K562 (cell line): ENCODE results near the gene ANGPTL3.

Source experiments
- NCOA4 ChIP-seq: fragments of 450-650 bp; IDR thresholded peaks from 2 replicates; pipeline ENCODE4 v1.6.1; 2018; ENCODE audit warnings: mild to moderate bottlenecking; ENCODE audit not compliant: partially characterized antibody
- POLR2AphosphoS5 ChIP-seq: IDR thresholded peaks from 2 replicates; pipeline ENCODE4 v1.6.1; 2011; ENCODE audit warnings: mild to moderate bottlenecking, low read depth, low read length, moderate library complexity; ENCODE audit not compliant: control insufficient read depth, insufficient read depth
- USF1 ChIP-seq: sonication (generic); formaldehyde crosslinking; IDR thresholded peaks from 2 replicates; pipeline ENCODE4 v1.9.0; 2022; ENCODE audit warnings: mild to moderate bottlenecking, missing genetic modification reagents
- ZNF274 ChIP-seq: IDR thresholded peaks from 2 replicates; pipeline ENCODE4 v1.6.1; 2011; ENCODE audit warnings: low read depth, mild to moderate bottlenecking, low read length, moderate library complexity, borderline replicate concordance
- TF ChIP-seq, protein P1 (sequence below): fragments of 150-350 bp; IDR thresholded peaks from 2 replicates; pipeline ENCODE4 v1.6.1; 2014; ENCODE audit warnings: low read depth, mild to moderate bottlenecking, low read length, borderline replicate concordance

DNA sequence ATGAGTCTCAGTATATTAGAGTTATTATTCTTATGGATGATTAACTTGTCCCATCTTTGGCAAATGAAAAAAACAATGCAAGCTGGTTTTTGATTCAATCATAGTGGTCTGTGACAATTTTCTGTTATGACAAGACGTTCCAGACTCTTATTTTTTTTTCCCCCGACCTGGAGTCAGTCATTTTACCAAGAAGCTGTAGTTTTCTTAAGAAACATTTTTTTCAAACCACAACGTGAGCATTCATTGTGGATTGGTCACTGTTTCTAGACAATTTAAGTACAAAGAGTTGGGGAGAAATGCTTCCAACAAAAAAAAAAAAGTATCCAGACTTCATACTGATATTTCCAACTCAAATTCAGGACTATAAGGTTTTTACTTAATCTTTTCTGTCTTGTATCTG is 8.0 kb upstream of the ANGPTL3 start:
- no peak for TF ChIP-seq NCOA4
- TF ChIP-seq ZNF274, result no peak
- TF ChIP-seq, protein P1, sequence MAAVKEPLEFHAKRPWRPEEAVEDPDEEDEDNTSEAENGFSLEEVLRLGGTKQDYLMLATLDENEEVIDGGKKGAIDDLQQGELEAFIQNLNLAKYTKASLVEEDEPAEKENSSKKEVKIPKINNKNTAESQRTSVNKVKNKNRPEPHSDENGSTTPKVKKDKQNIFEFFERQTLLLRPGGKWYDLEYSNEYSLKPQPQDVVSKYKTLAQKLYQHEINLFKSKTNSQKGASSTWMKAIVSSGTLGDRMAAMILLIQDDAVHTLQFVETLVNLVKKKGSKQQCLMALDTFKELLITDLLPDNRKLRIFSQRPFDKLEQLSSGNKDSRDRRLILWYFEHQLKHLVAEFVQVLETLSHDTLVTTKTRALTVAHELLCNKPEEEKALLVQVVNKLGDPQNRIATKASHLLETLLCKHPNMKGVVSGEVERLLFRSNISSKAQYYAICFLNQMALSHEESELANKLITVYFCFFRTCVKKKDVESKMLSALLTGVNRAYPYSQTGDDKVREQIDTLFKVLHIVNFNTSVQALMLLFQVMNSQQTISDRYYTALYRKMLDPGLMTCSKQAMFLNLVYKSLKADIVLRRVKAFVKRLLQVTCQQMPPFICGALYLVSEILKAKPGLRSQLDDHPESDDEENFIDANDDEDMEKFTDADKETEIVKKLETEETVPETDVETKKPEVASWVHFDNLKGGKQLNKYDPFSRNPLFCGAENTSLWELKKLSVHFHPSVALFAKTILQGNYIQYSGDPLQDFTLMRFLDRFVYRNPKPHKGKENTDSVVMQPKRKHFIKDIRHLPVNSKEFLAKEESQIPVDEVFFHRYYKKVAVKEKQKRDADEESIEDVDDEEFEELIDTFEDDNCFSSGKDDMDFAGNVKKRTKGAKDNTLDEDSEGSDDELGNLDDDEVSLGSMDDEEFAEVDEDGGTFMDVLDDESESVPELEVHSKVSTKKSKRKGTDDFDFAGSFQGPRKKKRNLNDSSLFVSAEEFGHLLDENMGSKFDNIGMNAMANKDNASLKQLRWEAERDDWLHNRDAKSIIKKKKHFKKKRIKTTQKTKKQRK, result no peak
- TF ChIP-seq POLR2AphosphoS5, result no peak
- no peak for TF ChIP-seq USF1
